Psoas muscle (tissue), 8 donors: ENCODE data around the gene SVOPL. TPM values are rescaled to one million over a fixed set of nuclear protein-coding genes. Genes with fewer than 3 reads are reported as not detected.

Experiments
- ATAC-seq, 4 donors: fragments of 200-7000 bp; cut with Tn5 transposase; one replicate each; pipeline ENCODE4 v1.9.1; 2020; ENCODE audit warnings: moderate library complexity in 3 of 4, mild to moderate bottlenecking in 2 of 4
- DNase-seq, 2 donors: peaks; one replicate each; pipeline ENCODE4 v3.0.0-alpha.2; 2020
- H3K27ac ChIP-seq: fragments of 200-600 bp; one replicate; pipeline ENCODE4 v1.8.0; 2022
- H3K27me3 ChIP-seq, 3 donors: fragments of 200-600 bp in 1 of 3; one replicate each; pipeline versions ENCODE4 v1.6.1 to v1.8.0; 2013 to 2022; ENCODE audit warnings: low read length in 2 of 3, mild to moderate bottlenecking in 2 of 3, moderate library complexity in 1 of 3; ENCODE audit not compliant: insufficient read depth in 3 of 3
- H3K36me3 ChIP-seq, 2 donors: fragments of 200-600 bp in 1 of 2; one replicate each; pipeline versions ENCODE4 v1.6.1 to v1.8.0; 2013 to 2022; ENCODE audit warnings: low read depth in 1 of 2, mild to moderate bottlenecking in 1 of 2, moderate library complexity in 1 of 2; ENCODE audit not compliant: insufficient read depth in 1 of 2
- H3K4me1 ChIP-seq: fragments of 200-600 bp; one replicate; pipeline ENCODE4 v1.8.0; 2022
- H3K4me3 ChIP-seq: fragments of 200-600 bp; one replicate; pipeline ENCODE4 v1.8.0; 2022; ENCODE audit warnings: mild to moderate bottlenecking
- H3K9me3 ChIP-seq: fragments of 200-600 bp; one replicate; pipeline ENCODE4 v1.8.0; 2022
- WGBS, 3 donors: extraction: QIAGEN DNeasy Blood & Tissue Kit; methylation state at CpG; one replicate each; pipeline versions ENCODE4 v1.1.6 to v1.1.7; 2013; 5-methylcytosine and 5-hydroxymethylcytosine counted together
- intact Hi-C, 2 donors: fragments of 100-400 bp; cut with DNase I; formaldehyde crosslinking; loops; one replicate each; pipeline versions ENCODE4 v1.11.0 to v1.14.2; 2022
- polyA plus RNA-seq, 3 donors: library from polyadenylated mRNA; stranded (reverse); fragments of 200-250 nt; gene quantifications; one replicate each; pipeline ENCODE4 v1.2.3, GENCODE V29; 2013
- total RNA-seq, 4 donors: library from RNA; stranded (reverse); fragmentation: NEBNext Ultra II Directional in 2 of 4; extraction: Animal tissue kit (Norgen Biotek cat#: 25700) in 2 of 4; gene quantifications; one replicate each; pipeline versions ENCODE4 v1.2.1 to v1.2.4, GENCODE V29; 2021 to 2023
- TF ChIP-seq, protein P1 (sequence below): fragments of 200-600 bp; IDR thresholded peaks from one replicate; pipeline ENCODE4 v1.8.0; 2022; ENCODE audit warnings: antibody characterized with exemption
- donor health status: healthy with polysubstance abuse.
- donor health status: DM: no; HTN: no; CAD: no; lungs with moderate emphysema.
- donor health status: Bipolar disorder and iron deficiency.
- donor health status: healthy.
- donor health status: DM: yes; HTN: yes; CAD: no.
- donor health status: DM: no; HTN: no; CAD: no.
- donor health status: DM: no; HTN: no; CAD: no.
- donor health status: DM: yes; HTN: yes; CAD: no.

SVOPL gene
- total and polyA plus RNA-seq, 7 donors: 0.01 TPM; not detected in 6

DNA sequence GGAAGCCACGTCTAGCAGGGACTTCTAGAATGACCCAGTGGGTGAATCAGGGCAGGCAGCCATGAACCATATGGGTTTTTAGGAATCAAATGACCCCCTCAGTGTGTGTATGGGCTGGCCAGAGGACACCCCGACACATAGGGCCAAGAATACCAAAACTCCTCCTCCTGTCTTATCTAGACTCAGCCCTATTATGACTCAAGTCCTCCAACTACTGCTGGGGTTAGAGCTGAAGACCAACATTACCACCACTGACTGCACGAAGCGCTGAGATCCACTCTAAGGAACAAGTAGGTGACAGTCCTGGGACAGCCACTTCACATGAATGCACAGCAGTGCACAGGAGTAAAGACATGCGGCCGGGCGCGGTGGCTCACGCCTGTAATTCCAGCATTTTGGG is 11.5 kb upstream of the SVOPL start:
- Histone ChIP-seq H3K9me3 (no peaks in the 10 kb centered on the region), H3K27me3 (peaks cover 0 to 1% (median 0%) of the 10 kb centered on the region in 3 donors), H3K27ac (no peak overlapping the region), H3K36me3 (no peaks in the 10 kb centered on the region), H3K4me1 (no peaks in the 10 kb centered on the region), H3K4me3 (no peak overlapping the region)
- intact Hi-C loops: no loop called here
- DNase-seq (no peak), ATAC-seq (no peak)
- TF ChIP-seq, protein P1, sequence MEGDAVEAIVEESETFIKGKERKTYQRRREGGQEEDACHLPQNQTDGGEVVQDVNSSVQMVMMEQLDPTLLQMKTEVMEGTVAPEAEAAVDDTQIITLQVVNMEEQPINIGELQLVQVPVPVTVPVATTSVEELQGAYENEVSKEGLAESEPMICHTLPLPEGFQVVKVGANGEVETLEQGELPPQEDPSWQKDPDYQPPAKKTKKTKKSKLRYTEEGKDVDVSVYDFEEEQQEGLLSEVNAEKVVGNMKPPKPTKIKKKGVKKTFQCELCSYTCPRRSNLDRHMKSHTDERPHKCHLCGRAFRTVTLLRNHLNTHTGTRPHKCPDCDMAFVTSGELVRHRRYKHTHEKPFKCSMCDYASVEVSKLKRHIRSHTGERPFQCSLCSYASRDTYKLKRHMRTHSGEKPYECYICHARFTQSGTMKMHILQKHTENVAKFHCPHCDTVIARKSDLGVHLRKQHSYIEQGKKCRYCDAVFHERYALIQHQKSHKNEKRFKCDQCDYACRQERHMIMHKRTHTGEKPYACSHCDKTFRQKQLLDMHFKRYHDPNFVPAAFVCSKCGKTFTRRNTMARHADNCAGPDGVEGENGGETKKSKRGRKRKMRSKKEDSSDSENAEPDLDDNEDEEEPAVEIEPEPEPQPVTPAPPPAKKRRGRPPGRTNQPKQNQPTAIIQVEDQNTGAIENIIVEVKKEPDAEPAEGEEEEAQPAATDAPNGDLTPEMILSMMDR: no peak
- 88 to 93% (median 91%) methylated on average over 9 of the region's 9 CpGs for WGBS, 3 donors

DNA sequence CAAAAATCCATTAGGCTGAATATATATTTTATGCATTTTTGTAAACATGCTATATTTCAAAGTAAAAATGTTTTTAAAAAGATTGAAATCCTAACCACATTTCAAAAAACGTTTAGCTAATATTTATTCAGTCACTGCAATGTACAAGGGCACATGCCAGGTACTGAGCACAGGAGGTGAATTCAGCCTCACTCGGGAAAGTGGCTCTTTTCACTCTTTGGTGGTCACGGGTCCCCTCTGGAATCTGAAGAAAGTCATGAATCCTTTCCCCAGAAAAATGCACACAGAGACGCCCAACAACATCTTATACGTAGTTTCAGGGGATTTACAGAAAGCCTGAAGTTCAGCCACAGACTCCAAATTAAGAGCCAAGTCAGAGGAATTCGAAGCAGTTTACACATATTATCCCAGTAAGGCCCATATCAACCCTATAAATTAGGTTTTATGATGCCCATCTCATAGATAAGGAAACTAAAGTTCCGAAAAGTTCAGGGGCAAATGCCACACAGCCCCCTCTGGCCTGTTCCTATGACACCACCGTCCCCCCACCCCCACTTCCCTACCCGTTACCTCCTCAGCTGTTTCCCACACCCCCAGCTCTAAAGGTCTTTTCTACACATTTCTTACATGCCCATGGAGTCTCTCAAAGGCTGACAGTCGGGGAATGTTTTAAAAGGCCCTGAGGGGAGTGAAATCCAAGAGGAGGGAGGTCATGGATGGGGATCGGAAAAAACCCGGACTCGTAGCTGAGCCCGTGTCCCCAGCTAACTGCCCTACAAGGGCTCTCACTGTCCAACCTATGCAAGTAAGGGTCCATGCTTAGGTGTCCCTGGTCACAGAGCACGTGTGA is 9.6 kb upstream of the SVOPL start:
- intact Hi-C loops: no loop called here
- ATAC-seq: no peak
- Histone ChIP-seq H3K36me3 (no peaks in the 10 kb centered on the region), H3K4me3 (no peak overlapping the region), H3K27ac (no peak overlapping the region), H3K4me1 (no peaks in the 10 kb centered on the region), H3K27me3 (peaks cover 0 to 1% (median 0%) of the 10 kb centered on the region in 3 donors), H3K9me3 (no peaks in the 10 kb centered on the region)
- no peak for DNase-seq
- 38 to 45% (median 43%) methylated on average over 15 of the region's 15 CpGs for WGBS, 3 donors
- TF ChIP-seq, protein P1: no peak

DNA sequence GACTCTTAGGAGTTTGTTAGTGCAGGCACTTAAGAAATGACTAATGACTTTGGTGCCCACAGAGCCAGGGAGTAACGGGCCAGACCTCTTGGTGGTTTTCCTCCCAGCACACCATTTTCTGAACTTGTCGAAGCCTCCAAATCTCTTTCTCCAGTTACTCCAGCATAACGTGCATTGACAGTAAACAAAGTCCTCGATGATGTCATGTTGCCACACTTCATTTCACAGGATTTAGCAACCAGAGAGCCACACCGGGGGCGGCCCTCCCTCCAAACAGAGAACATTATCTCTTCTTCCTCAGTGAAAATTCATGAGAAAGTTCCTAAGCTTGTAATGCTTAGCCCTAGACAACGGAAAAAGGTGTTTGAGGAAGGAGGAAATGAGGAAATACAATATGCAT is 4.0 kb upstream of the SVOPL start:
- H3K4me3 ChIP-seq: no peak overlapping the region
- TF ChIP-seq, protein P1: no peak
- no peaks in the 10 kb centered on the region for H3K9me3 ChIP-seq
- 37 to 47% (median 45%) methylated on average over 7 of the region's 7 CpGs for WGBS, 3 donors
- H3K27ac ChIP-seq: no peak overlapping the region
- ATAC-seq: no peak
- no peak for DNase-seq
- H3K27me3 ChIP-seq: no peaks in the 10 kb centered on the region
- no peaks in the 10 kb centered on the region for H3K36me3 ChIP-seq
- H3K4me1 ChIP-seq: no peaks in the 10 kb centered on the region
- intact Hi-C loops: no loop called here

DNA sequence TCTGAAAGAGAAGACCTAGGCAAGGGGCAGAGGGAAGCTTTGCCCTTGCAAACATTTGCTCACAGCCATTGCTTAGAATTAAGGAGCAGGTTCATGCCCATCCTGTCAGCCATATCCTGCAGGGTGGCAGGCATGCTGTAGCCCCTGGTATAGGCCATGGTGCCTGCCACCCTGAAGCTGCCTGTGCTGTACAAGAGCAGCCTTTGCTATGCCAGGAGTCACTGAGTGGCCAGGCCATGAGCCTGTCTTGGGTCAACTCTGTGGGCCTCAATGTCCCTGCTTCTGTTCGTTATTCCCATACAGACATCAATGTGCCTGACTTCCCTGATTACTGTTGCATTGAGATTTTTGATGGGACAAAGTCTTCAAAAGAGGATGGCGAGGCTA is 368 bp upstream of the SVOPL start:
- H3K36me3 ChIP-seq: no peaks in the 10 kb centered on the region
- 82 to 85% (median 85%) methylated on average over 2 of the region's 2 CpGs for WGBS, 3 donors
- H3K4me1 ChIP-seq: no peaks in the 10 kb centered on the region
- no peak overlapping the region for H3K27ac ChIP-seq
- no peak overlapping the region for H3K4me3 ChIP-seq
- no peak for DNase-seq
- no peaks in the 10 kb centered on the region for H3K9me3 ChIP-seq
- intact Hi-C loops: no loop called here
- H3K27me3 ChIP-seq: no peaks in the 10 kb centered on the region
- ATAC-seq: no peak
- TF ChIP-seq, protein P1: no peak
